Heart left ventricle (tissue), 16 donors: ENCODE measurements around the gene BAK1. TPM values are rescaled to one million over a fixed set of nuclear protein-coding genes. Genes with fewer than 3 reads are reported as not detected.
A peak's percentile ranks its signal among the peaks of the same experiment; 100 is the strongest.

Source experiments
- ATAC-seq, 4 donors: fragments of 200-7000 bp; cut with Tn5 transposase; one replicate each; pipeline ENCODE4 v1.9.1; 2020 to 2022; ENCODE audit warnings: moderate library complexity in 4 of 4, mild to moderate bottlenecking in 3 of 4, moderate number of reproducible peaks in 1 of 4
- DNase-seq, 5 donors: peaks; one replicate each; pipeline ENCODE4 v3.0.0-alpha.2; 2020
- H3K27ac ChIP-seq, 12 donors: fragments of 200-600 bp; sonication (generic) in 4 of 12; one replicate each; pipeline versions ENCODE4 v1.5.0 to v1.8.0; 2016 to 2022; ENCODE audit warnings: mild to moderate bottlenecking in 2 of 12
- H3K27me3 ChIP-seq, 9 donors: fragments of 200-600 bp; sonication (generic) in 2 of 9; one replicate each; pipeline versions ENCODE4 v1.5.1 to v1.8.0; 2016 to 2022; ENCODE audit warnings: mild to moderate bottlenecking in 3 of 9
- H3K36me3 ChIP-seq, 9 donors: fragments of 200-600 bp; sonication (generic) in 2 of 9; one replicate each; pipeline versions ENCODE4 v1.5.0 to v1.8.0; 2018 to 2022; ENCODE audit warnings: mild to moderate bottlenecking in 2 of 9
- H3K4me1 ChIP-seq, 12 donors: fragments of 200-600 bp; sonication (generic) in 4 of 12; one replicate each; pipeline versions ENCODE4 v1.5.0 to v1.8.0; 2016 to 2022; ENCODE audit warnings: mild to moderate bottlenecking in 3 of 12
- H3K4me3 ChIP-seq, 12 donors: fragments of 200-600 bp; sonication (generic) in 4 of 12; one replicate each; pipeline versions ENCODE4 v1.5.0 to v1.8.0; 2017 to 2022; ENCODE audit warnings: mild to moderate bottlenecking in 9 of 12, moderate library complexity in 4 of 12
- H3K9me3 ChIP-seq, 12 donors: fragments of 200-600 bp; sonication (generic) in 4 of 12; one replicate each; pipeline versions ENCODE4 v1.5.0 to v1.8.0; 2016 to 2022; ENCODE audit warnings: mild to moderate bottlenecking in 1 of 12
- POLR2A ChIP-seq, 2 donors: fragments of 450-650 bp; IDR thresholded peaks; one replicate each; pipeline ENCODE4 v1.6.1; 2017; ENCODE audit warnings: antibody characterized with exemption in 2 of 2, mild to moderate bottlenecking in 2 of 2, moderate library complexity in 2 of 2
- WGBS, 4 donors: extraction: QIAGEN DNeasy Blood & Tissue Kit in 2 of 4; methylation state at CpG; one replicate each; pipeline versions ENCODE4 v1.1.5 to v1.1.7; 2013 to 2018; 5-methylcytosine and 5-hydroxymethylcytosine counted together
- intact Hi-C, 10 donors: fragments of 100-400 bp; cut with DNase I; formaldehyde crosslinking; loops; one replicate each; pipeline versions ENCODE4 v1.11.1 to v1.14.2; 2022
- polyA plus RNA-seq, 2 donors: library from polyadenylated mRNA; stranded (reverse); fragments of 200-250 nt; gene quantifications; one replicate each; pipeline ENCODE4 v1.2.3, GENCODE V29; 2013
- total RNA-seq, 9 donors: library from RNA; depleted of rRNA in 2 of 9; stranded (reverse); fragments of >200 nt in 2 of 9; fragmentation: NEBNext Ultra II Directional in 3 of 9; extraction: Animal tissue kit (Norgen Biotek cat#: 25700) in 3 of 9; gene quantifications; one replicate each; pipeline versions ENCODE4 v1.1.0 to v1.2.4, GENCODE V29; 2016 to 2023
- TF ChIP-seq, protein P1 (sequence below), 12 donors: fragments of 200-600 bp; sonication (generic) in 4 of 12; IDR thresholded peaks; one replicate each; pipeline versions ENCODE4 v1.5.0 to v1.8.0; 2018 to 2022; ENCODE audit warnings: antibody characterized with exemption in 12 of 12, mild to moderate bottlenecking in 5 of 12
- donor health status: ischemic (EF 13 %, LVEDD 7.1; RV severe dilation, severe dysfunction).
- donor health status: healthy with polysubstance abuse.
- donor health status: DM: no; HTN: yes; CAD: no.
- donor health status: DM: no; HTN: no; CAD: no.
- donor health status: ischemic (EF 25% LVEDD 6.9; RV normal size, moderate dysfunction).
- donor health status: ischemic (EF 25% LVEDD 5.7; RV mildly dilated, moderate dysfunction).
- donor health status: healthy.
- donor health status: DM: yes; HTN: yes; CAD: no.
- donor health status: ischemic (EF 35%, LVEDD 5.7; RV mildly dilated, moderate dysfunction).
- donor health status: nonischemic (EF 11% LVEDD 7.7; RV severe dilation, severe dysfunction).
- donor health status: DM: yes; HTN: yes; CAD: no.
- donor health status: PGD.
- donor health status: ischemic (EF 29% LVEDD 5.4; RV normal size, mild dysfunction).
- donor health status: nonischemic (EF 23%, LVEDD 6.1; RV moderate dilation, normal function).

BAK1 gene
- total and polyA plus RNA-seq, 11 donors = 13.9 to 55.3 (median 18.9) TPM

DNA sequence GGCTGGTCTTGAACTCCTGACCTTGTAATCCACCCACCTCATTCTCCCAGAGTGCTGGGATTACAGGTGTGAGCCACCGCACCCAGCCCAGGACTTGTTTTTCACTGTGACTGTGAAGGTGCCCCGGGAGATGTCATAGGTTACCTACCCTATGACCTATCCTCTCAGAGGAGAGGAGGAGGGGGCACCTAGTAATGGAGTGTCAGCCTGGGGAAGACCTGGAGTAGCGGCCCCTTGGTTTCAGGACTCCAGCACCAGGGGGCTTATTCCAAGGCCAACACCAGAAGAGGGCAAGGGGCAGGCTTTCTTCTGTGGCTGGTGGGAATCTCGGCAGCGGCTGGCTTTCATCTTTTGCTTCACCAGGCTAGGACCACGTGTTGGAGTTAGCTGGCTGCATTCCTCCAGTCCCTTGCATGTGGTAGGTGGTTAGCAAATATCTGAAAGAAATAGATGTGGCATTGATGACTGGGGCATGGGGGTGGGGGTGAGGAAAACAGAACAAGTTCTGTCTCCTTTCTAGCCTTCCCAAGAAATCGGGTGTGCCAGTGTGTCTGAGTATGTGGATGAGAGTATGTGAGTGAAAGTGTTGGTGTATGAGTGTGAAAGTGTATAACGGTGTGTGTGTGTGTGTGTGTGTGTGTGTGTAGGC is 33.2 kb upstream of the BAK1 start:
- peaks cover 5 to 35% (median 27%) of the 10 kb centered on the region in 12 donors for H3K4me1 ChIP-seq
- H3K27me3 ChIP-seq = no peaks in the 10 kb centered on the region
- no peaks in the 10 kb centered on the region for H3K36me3 ChIP-seq
- TF ChIP-seq POLR2A (IDR thresholded peaks at IDR 0.05) = no peak
- TF ChIP-seq, protein P1, sequence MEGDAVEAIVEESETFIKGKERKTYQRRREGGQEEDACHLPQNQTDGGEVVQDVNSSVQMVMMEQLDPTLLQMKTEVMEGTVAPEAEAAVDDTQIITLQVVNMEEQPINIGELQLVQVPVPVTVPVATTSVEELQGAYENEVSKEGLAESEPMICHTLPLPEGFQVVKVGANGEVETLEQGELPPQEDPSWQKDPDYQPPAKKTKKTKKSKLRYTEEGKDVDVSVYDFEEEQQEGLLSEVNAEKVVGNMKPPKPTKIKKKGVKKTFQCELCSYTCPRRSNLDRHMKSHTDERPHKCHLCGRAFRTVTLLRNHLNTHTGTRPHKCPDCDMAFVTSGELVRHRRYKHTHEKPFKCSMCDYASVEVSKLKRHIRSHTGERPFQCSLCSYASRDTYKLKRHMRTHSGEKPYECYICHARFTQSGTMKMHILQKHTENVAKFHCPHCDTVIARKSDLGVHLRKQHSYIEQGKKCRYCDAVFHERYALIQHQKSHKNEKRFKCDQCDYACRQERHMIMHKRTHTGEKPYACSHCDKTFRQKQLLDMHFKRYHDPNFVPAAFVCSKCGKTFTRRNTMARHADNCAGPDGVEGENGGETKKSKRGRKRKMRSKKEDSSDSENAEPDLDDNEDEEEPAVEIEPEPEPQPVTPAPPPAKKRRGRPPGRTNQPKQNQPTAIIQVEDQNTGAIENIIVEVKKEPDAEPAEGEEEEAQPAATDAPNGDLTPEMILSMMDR (IDR thresholded peaks at IDR 0.05) = no peak
- H3K27ac ChIP-seq = peak overlapping the region in 1 of 12 donors; percentile 43
- ATAC-seq = no peak
- WGBS, 4 donors = 82 to 85% (median 83%) methylated on average over 7 to 8 of the region's 8 CpGs
- intact Hi-C loops = no loop called here
- H3K4me3 ChIP-seq = no peak overlapping the region
- DNase-seq = no peak
- peaks cover 0 to 3% (median 0%) of the 10 kb centered on the region in 12 donors for H3K9me3 ChIP-seq

DNA sequence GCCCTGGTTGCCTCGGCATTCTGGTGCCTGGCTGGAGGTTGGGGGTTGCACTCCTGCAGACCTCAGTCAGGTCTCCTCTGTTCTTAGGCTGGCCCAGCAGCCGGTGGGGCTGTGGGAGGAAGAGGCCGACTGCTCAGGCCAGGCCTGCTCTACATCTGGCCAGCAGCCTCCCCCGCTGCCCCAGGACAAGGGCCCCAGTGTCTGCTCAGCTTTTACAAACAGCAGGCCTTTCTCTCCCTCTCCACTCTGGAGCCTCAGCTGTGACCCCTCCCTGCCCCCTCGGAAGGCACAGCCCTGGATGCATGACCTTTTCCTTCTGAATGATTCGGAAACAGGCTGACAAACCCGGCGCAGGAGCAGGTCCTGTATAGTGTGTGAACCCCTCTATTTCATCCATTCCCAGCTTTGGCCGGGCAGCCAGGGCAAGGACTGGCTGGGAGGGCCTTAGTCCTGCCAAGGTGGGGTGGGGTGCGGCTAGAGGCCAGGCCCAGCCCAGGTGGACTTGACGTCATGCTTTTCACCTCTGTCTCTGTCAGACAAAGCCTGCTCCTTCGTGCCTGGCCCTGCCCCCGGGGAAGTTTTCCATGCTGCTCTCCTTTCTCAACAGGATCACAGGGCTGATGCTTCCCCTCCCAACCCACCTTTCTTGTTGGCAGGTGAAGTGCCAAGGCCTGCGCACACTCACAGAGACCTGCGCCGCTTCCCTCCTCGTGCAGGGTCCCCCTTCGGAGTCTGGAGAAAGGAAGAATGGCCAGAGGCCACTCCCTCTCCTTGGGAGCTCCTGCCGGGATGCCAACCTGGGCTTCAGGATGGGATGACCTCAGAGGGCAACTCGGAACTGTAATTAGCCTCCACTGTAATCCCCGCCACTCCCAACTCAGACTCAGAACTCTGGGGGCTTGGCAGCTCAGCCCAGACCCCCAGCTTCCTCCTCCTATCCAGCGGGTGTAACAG is 31.0 kb upstream of the BAK1 start:
- Histone ChIP-seq H3K27ac (peak overlapping the region in 9 of 12 donors; percentile 54 to 89 (median 81)), H3K9me3 (peaks cover 0 to 3% (median 0%) of the 10 kb centered on the region in 12 donors), H3K4me1 (peaks cover 5 to 38% (median 27%) of the 10 kb centered on the region in 12 donors), H3K27me3 (no peaks in the 10 kb centered on the region), H3K36me3 (no peaks in the 10 kb centered on the region), H3K4me3 (no peak overlapping the region)
- 63 to 81% (median 78%) methylated on average over 20 to 22 of the region's 22 CpGs for WGBS, 4 donors
- DNase-seq = peak in 2 of 5 donors; percentile 37 to 55
- TF ChIP-seq, protein P1 (IDR thresholded peaks at IDR 0.05) = no peak
- TF ChIP-seq POLR2A (IDR thresholded peaks at IDR 0.05) = no peak
- peak in 3 of 4 donors; percentile 33 to 65 (median 38) for ATAC-seq
- intact Hi-C loops = no loop called here

DNA sequence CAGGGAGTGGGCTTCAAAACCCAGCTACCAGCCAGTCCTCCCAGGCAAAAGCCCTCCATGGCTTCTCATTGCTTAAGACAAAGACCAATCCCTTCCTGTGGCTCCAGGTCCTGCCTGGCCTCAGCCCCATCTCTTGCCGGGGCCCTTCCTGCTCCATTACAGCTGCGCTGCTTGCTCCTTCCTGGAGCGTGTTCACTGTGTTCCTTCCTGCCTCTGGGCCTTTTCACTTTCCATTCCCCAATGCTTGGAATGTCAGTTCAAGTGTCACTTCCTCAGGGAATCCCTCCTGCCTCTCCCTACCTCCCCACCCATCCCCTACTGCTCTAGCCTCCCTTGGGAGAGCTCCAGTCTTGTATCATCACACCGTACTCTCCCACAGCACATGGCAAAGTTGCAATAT is 30.0 kb upstream of the BAK1 start:
- DNase-seq (peak in 2 of 5 donors; percentile 33 to 63), ATAC-seq (peak; percentile 57 to 85 (median 72))
- H3K27me3 ChIP-seq = no peaks in the 10 kb centered on the region
- TF ChIP-seq POLR2A (IDR thresholded peaks at IDR 0.05) = no peak
- TF ChIP-seq, protein P1 (IDR thresholded peaks at IDR 0.05) = no peak
- 44 to 62% (median 51%) methylated on average over 4 of the region's 4 CpGs for WGBS, 4 donors
- H3K9me3 ChIP-seq = peaks cover 0 to 4% (median 0%) of the 10 kb centered on the region in 12 donors
- H3K36me3 ChIP-seq = no peaks in the 10 kb centered on the region
- H3K27ac ChIP-seq = peak overlapping the region; percentile 54 to 89 (median 78)
- intact Hi-C loops = no loop called here
- no peak overlapping the region for H3K4me3 ChIP-seq
- peaks cover 5 to 38% (median 27%) of the 10 kb centered on the region in 12 donors for H3K4me1 ChIP-seq

DNA sequence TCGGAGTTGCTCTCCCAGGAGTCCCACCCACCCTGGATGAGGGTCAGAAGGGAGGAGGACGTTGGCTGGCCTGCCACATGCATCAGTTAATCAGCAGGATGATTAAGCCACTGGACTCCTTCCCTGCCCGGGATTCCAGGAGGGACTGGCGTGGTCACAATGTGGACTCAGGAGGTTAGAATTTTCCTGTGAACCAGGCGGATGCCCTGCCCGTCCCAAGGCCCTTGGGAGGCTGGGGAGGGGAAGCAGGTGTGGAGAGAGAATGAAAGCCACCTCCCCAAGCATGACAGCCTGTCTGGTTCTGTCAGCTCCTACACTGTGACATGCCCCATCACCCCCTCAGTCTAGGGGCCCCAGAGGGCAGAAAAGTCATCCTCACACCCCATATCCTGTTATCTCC is 29.5 kb upstream of the BAK1 start:
- peak overlapping the region; percentile 54 to 89 (median 78) for H3K27ac ChIP-seq
- TF ChIP-seq, protein P1 (IDR thresholded peaks at IDR 0.05) = no peak
- TF ChIP-seq POLR2A (IDR thresholded peaks at IDR 0.05) = no peak
- 11 to 48% (median 30%) methylated on average over 2 to 6 of the region's 6 CpGs for WGBS, 4 donors
- peaks cover 0 to 9% (median 3%) of the 10 kb centered on the region in 12 donors for H3K9me3 ChIP-seq
- H3K36me3 ChIP-seq = no peaks in the 10 kb centered on the region
- H3K27me3 ChIP-seq = no peaks in the 10 kb centered on the region
- intact Hi-C loops = loop anchor here in 1 of 10 donors (1.0 kb wide), 1 partner anchor 24 kb away; no protein-coding TSS in a partner anchor
- H3K4me3 ChIP-seq = no peak overlapping the region
- peak; percentile 33 to 80 (median 76) for ATAC-seq
- H3K4me1 ChIP-seq = peaks cover 5 to 38% (median 27%) of the 10 kb centered on the region in 12 donors
- DNase-seq = peak in 4 of 5 donors; percentile 59 to 85 (median 70)
